ENCODE data around the gene CYP4F2. TPM values are rescaled to one million over a fixed set of nuclear protein-coding genes. Genes with fewer than 3 reads are reported as not detected.

The CYP4F2 gene
- total RNA-seq, 1 experiment from 2014 or later = not detected

GRCh38 chr19:15860522-15860921, 37.4 kb downstream of the CYP4F2 start:
- Mint-ChIP-seq H3K4me3 (ENCODE audit: unreplicated experiment) (no peak overlapping the region), H3K9me3 (ENCODE audit: unreplicated experiment) (no peaks in the 10 kb centered on the region), H3K27ac (ENCODE audit: unreplicated experiment) (no peak overlapping the region), H3K36me3 (ENCODE audit: insufficient read depth, unreplicated experiment) (no peaks in the 10 kb centered on the region), H3K4me1 (ENCODE audit: low read depth, unreplicated experiment) (no peaks in the 10 kb centered on the region), H3K27me3 (ENCODE audit: insufficient read depth, unreplicated experiment) (no peaks in the 10 kb centered on the region)
- Histone ChIP-seq H3K27me3 (replicated peaks; ENCODE audit: control insufficient read depth, insufficient read depth, low read length) (no peaks in the 10 kb centered on the region), H3K4me3 (ENCODE audit: low read depth, low read length) (no peak overlapping the region), H3K9me3 (no peaks in the 10 kb centered on the region), H3K36me3 (ENCODE audit: control insufficient read depth, insufficient read depth, low read length) (no peaks in the 10 kb centered on the region), H3K4me1 (no peaks in the 10 kb centered on the region)
- no peak for DNase-seq
- POLR2A ChIA-PET = no interaction called here
- no TSS peak for BruUV-seq (replicated peaks)
- intact Hi-C loops (cut with micrococcal nuclease; ENCODE audit: unreplicated experiment) = no loop called here
- TF ChIP-seq, protein P1, sequence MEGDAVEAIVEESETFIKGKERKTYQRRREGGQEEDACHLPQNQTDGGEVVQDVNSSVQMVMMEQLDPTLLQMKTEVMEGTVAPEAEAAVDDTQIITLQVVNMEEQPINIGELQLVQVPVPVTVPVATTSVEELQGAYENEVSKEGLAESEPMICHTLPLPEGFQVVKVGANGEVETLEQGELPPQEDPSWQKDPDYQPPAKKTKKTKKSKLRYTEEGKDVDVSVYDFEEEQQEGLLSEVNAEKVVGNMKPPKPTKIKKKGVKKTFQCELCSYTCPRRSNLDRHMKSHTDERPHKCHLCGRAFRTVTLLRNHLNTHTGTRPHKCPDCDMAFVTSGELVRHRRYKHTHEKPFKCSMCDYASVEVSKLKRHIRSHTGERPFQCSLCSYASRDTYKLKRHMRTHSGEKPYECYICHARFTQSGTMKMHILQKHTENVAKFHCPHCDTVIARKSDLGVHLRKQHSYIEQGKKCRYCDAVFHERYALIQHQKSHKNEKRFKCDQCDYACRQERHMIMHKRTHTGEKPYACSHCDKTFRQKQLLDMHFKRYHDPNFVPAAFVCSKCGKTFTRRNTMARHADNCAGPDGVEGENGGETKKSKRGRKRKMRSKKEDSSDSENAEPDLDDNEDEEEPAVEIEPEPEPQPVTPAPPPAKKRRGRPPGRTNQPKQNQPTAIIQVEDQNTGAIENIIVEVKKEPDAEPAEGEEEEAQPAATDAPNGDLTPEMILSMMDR (IDR thresholded peaks at IDR 0.05; ENCODE audit: insufficient read depth in 1 of 2, low read depth in 1 of 2, low read length in 1 of 2, severe bottlenecking in 1 of 2, unreplicated experiment in 1 of 2) = no peak
- CTCF ChIA-PET = no interaction called here

DNA sequence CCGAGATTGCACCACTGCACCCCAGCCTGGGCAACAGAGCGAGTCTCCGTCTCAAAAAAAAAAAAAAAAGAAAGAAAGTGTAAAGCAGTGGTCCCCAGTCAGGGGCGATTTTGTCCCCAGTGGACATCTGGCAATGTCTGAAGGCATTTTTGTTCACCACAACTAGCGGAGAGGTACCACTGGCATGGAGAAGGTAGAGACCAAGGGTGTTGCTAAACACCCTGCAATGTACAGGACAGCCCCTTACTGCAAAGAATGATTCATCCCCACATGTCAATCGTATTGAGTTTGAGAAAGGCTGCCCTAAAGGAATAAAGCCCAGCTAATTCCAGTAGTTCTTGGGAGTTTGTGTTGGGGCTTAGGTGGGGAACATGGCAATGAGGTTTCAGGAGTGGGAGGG, 38.7 kb downstream of the CYP4F2 start:
- BruUV-seq (replicated peaks) = no TSS peak
- ChIA-PET POLR2A (no interaction called here), CTCF (no interaction called here)
- Mint-ChIP-seq H3K9me3 (ENCODE audit: unreplicated experiment) (no peaks in the 10 kb centered on the region), H3K27me3 (ENCODE audit: insufficient read depth, unreplicated experiment) (no peaks in the 10 kb centered on the region), H3K36me3 (ENCODE audit: insufficient read depth, unreplicated experiment) (no peaks in the 10 kb centered on the region), H3K4me3 (ENCODE audit: unreplicated experiment) (no peak overlapping the region), H3K4me1 (ENCODE audit: low read depth, unreplicated experiment) (no peaks in the 10 kb centered on the region), H3K27ac (ENCODE audit: unreplicated experiment) (no peak overlapping the region)
- no peaks in the 10 kb centered on the region for H3K36me3 ChIP-seq (ENCODE audit: control insufficient read depth, insufficient read depth, low read length)
- intact Hi-C loops (cut with micrococcal nuclease; ENCODE audit: unreplicated experiment) = no loop called here
- H3K9me3 ChIP-seq = no peaks in the 10 kb centered on the region
- H3K4me3 ChIP-seq (ENCODE audit: low read depth, low read length) = no peak overlapping the region
- H3K4me1 ChIP-seq = no peaks in the 10 kb centered on the region
- H3K27me3 ChIP-seq (replicated peaks; ENCODE audit: control insufficient read depth, insufficient read depth, low read length) = no peaks in the 10 kb centered on the region
- no peak for DNase-seq
- TF ChIP-seq, protein P1 (IDR thresholded peaks at IDR 0.05; ENCODE audit: insufficient read depth in 1 of 2, low read depth in 1 of 2, low read length in 1 of 2, severe bottlenecking in 1 of 2, unreplicated experiment in 1 of 2) = no peak

DNA sequence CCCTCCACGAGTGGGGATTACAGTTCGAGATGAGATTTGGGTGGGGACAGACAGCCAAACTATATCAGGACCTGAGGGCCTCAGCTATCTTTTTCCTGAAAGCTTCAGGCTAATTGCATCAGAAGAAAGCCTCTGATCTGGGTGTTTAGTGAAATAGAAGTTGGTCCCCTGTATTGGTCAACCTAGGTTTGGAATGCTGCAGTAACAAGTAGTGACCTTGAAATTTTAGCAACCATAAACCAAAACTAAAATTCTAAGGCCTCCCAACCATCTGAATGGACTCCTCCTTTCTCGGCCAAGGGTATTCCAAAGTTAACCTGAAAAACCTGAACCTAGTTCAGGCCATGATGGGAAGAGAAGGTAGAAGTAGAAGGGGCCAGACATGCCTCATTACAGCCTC, 47.5 kb downstream of the CYP4F2 start:
- H3K4me1 Mint-ChIP-seq (ENCODE audit: low read depth, unreplicated experiment) = no peaks in the 10 kb centered on the region
- H3K9me3 ChIP-seq = no peaks in the 10 kb centered on the region
- DNase-seq = no peak
- no peak overlapping the region for H3K4me3 Mint-ChIP-seq (ENCODE audit: unreplicated experiment)
- TF ChIP-seq, protein P1 (IDR thresholded peaks at IDR 0.05; ENCODE audit: insufficient read depth in 1 of 2, low read depth in 1 of 2, low read length in 1 of 2, severe bottlenecking in 1 of 2, unreplicated experiment in 1 of 2) = no peak
- H3K4me1 ChIP-seq = no peaks in the 10 kb centered on the region
- no TSS peak for BruUV-seq (replicated peaks)
- CTCF ChIA-PET = no interaction called here
- POLR2A ChIA-PET = no interaction called here
- no peak overlapping the region for H3K4me3 ChIP-seq (ENCODE audit: low read depth, low read length)
- peaks cover 4% of the 10 kb centered on the region for H3K27me3 Mint-ChIP-seq (ENCODE audit: insufficient read depth, unreplicated experiment)
- no peaks in the 10 kb centered on the region for H3K36me3 ChIP-seq (ENCODE audit: control insufficient read depth, insufficient read depth, low read length)
- H3K36me3 Mint-ChIP-seq (ENCODE audit: insufficient read depth, unreplicated experiment) = no peaks in the 10 kb centered on the region
- no peaks in the 10 kb centered on the region for H3K27me3 ChIP-seq (replicated peaks; ENCODE audit: control insufficient read depth, insufficient read depth, low read length)
- intact Hi-C loops (cut with micrococcal nuclease; ENCODE audit: unreplicated experiment) = no loop called here
- H3K9me3 Mint-ChIP-seq (ENCODE audit: unreplicated experiment) = no peaks in the 10 kb centered on the region
- H3K27ac Mint-ChIP-seq (ENCODE audit: unreplicated experiment) = no peak overlapping the region
